OCI-LY7 (cell line): ENCODE measurements around the gene C10orf53. TPM values are rescaled to one million over a fixed set of nuclear protein-coding genes. Genes with fewer than 3 reads are reported as not detected.

ENCODE experiments used
- BruUV-seq: library from RNA; stranded (reverse); fragments of 400-500 nt; replicated peaks from 2 replicates; lab custom pipeline; 2021; lab: Mats Ljungman, UMichigan
- CTCF ChIA-PET: fragments of 300-600 bp; sonication (Branson Sonifier 250); formaldehyde crosslinking; loops from one replicate; lab custom pipeline; 2022; ENCODE audit warnings: antibody characterized with exemption; ENCODE audit not compliant: unreplicated experiment; lab: Charles Lee
- POLR2A ChIA-PET: fragments of 300-600 bp; sonication (Branson Sonifier 250); formaldehyde crosslinking; loops from one replicate; lab custom pipeline; 2022; ENCODE audit warnings: antibody characterized with exemption; lab: Charles Lee
- DNase-seq: peaks from one replicate; pipeline ENCODE4 v3.0.0-alpha.2; 2015; ENCODE audit warnings: low spot score
- H2AFZ ChIP-seq: fragments of 200-600 bp; sonication (generic), shearing (Covaris generic); 2 replicates; pipeline ENCODE4 v1.6.1; 2014; ENCODE audit warnings: mild to moderate bottlenecking, antibody characterized with exemption, low read length, moderate library complexity
- H3K27ac ChIP-seq: fragments of 200-600 bp; sonication (generic); 2 replicates; pipeline ENCODE4 v1.5.1; 2014; ENCODE audit warnings: mixed run types, low read depth, mild to moderate bottlenecking, moderate library complexity, low read length, inconsistent platforms; ENCODE audit not compliant: poor library complexity, severe bottlenecking
- H3K36me3 ChIP-seq: fragments of 200-600 bp; sonication (generic); 2 replicates; pipeline ENCODE4 v1.6.1; 2014; ENCODE audit warnings: mild to moderate bottlenecking, antibody characterized with exemption, low read length, moderate library complexity, mixed read lengths; ENCODE audit not compliant: insufficient read depth
- H3K4me1 ChIP-seq: fragments of 200-600 bp; sonication (generic); 2 replicates; pipeline ENCODE4 v1.5.1; 2014; ENCODE audit warnings: mild to moderate bottlenecking, low read length; ENCODE audit not compliant: insufficient read depth, poor library complexity, severe bottlenecking
- H3K4me2 ChIP-seq: fragments of 200-600 bp; sonication (generic); 2 replicates; pipeline ENCODE4 v1.6.1; 2014; ENCODE audit warnings: mild to moderate bottlenecking, low read length
- H3K4me3 ChIP-seq: fragments of 200-600 bp; sonication (generic); 2 replicates; pipeline ENCODE4 v1.5.1; 2014; ENCODE audit warnings: mild to moderate bottlenecking, low read depth, low read length; ENCODE audit not compliant: poor library complexity, severe bottlenecking
- H3K79me2 ChIP-seq: fragments of 200-600 bp; sonication (generic); 2 replicates; pipeline ENCODE4 v1.6.1; 2016; ENCODE audit warnings: low read depth, mild to moderate bottlenecking, low read length, moderate library complexity, mixed read lengths; ENCODE audit not compliant: insufficient read depth
- H3K9me2 ChIP-seq: fragments of 200-600 bp; sonication (generic); 2 replicates; pipeline ENCODE4 v1.6.1; 2016; ENCODE audit warnings: mild to moderate bottlenecking, low read length, mixed read lengths; ENCODE audit not compliant: insufficient read depth
- H3K9me3 ChIP-seq: fragments of 200-600 bp; sonication (generic); 2 replicates; pipeline ENCODE4 v1.6.1; 2014; ENCODE audit warnings: mild to moderate bottlenecking, mixed run types, low read length, mixed read lengths
- H4K20me1 ChIP-seq: fragments of 200-600 bp; sonication (generic); 2 replicates; pipeline ENCODE4 v1.6.1; 2014; ENCODE audit warnings: mild to moderate bottlenecking, antibody characterized with exemption, low read length, moderate library complexity, mixed read lengths; ENCODE audit not compliant: insufficient read depth
- EZH2phosphoT487 ChIP-seq: fragments of 200-600 bp; sonication (generic); IDR thresholded peaks from 2 replicates; pipeline ENCODE4 v1.6.1; 2018; ENCODE audit warnings: low read depth, borderline replicate concordance, mild to moderate bottlenecking, mixed run types, antibody characterized with exemption, low read length, moderate library complexity, mixed read lengths
- intact Hi-C: fragments of 100-400 bp; cut with micrococcal nuclease; formaldehyde crosslinking; loops from one replicate; pipeline ENCODE4 v1.10.0; 2022; ENCODE audit not compliant: unreplicated experiment
- total RNA-seq, 2 experiments: library from RNA; depleted of rRNA in 1 of 2; stranded (reverse); fragments of >200 nt in 1 of 2; shearing (Covaris generic) in 1 of 2; gene quantifications; 2 replicates each; pipeline ENCODE4 v1.2.3, GENCODE V29; 2014 to 2022
- TF ChIP-seq, protein P1 (sequence below): fragments of 200-600 bp; sonication (generic); conservative IDR thresholded peaks from 2 replicates; pipeline ENCODE4 v1.5.1; 2014; ENCODE audit warnings: mild to moderate bottlenecking, antibody characterized with exemption, low read length, moderate library complexity, mixed read lengths

The C10orf53 gene
- total RNA-seq, 2 experiments from 2014 or later = not detected

DNA sequence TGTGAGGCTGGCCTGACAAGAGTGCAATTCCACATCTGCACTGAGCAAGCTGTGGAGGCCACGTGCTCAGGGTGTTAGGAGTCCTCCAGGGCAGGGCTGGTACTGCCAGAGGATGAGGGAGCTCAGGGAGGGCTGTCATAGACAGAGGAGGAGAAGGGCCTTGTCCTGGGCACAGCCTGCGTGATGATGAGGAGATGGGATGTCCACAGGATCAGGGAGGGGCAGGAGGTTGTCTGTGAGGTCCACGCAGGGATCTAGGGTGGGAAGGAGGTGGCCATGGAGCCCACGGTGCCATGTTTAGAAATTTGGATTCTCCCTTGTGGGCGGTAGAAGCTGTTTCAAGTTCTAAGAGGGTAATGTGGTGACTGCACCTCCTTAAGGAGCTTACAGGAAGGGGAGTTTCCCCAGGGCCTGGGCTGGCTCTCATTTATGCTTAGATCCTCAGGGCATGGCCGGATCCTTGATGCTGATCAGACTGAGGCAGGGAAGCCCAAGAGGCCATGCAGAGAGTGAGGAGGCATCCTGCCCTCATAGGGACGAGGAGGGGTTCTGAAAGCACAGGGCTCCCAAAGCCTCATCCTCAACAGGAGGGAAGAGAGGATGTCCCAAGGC, 35.3 kb upstream of the C10orf53 start:
- no peak overlapping the region for H3K4me2 ChIP-seq
- intact Hi-C loops = no loop called here
- H2AFZ ChIP-seq = no peak overlapping the region
- H4K20me1 ChIP-seq = no peaks in the 10 kb centered on the region
- no peak overlapping the region for H3K4me3 ChIP-seq
- H3K4me1 ChIP-seq = no peaks in the 10 kb centered on the region
- H3K27ac ChIP-seq = no peak overlapping the region
- H3K79me2 ChIP-seq = no peaks in the 10 kb centered on the region
- CTCF ChIA-PET = no interaction called here
- DNase-seq = no peak
- H3K9me3 ChIP-seq = no peaks in the 10 kb centered on the region
- POLR2A ChIA-PET = no interaction called here
- no TSS peak for BruUV-seq
- no peaks in the 10 kb centered on the region for H3K36me3 ChIP-seq
- no peaks in the 10 kb centered on the region for H3K9me2 ChIP-seq
- TF ChIP-seq, protein P1, sequence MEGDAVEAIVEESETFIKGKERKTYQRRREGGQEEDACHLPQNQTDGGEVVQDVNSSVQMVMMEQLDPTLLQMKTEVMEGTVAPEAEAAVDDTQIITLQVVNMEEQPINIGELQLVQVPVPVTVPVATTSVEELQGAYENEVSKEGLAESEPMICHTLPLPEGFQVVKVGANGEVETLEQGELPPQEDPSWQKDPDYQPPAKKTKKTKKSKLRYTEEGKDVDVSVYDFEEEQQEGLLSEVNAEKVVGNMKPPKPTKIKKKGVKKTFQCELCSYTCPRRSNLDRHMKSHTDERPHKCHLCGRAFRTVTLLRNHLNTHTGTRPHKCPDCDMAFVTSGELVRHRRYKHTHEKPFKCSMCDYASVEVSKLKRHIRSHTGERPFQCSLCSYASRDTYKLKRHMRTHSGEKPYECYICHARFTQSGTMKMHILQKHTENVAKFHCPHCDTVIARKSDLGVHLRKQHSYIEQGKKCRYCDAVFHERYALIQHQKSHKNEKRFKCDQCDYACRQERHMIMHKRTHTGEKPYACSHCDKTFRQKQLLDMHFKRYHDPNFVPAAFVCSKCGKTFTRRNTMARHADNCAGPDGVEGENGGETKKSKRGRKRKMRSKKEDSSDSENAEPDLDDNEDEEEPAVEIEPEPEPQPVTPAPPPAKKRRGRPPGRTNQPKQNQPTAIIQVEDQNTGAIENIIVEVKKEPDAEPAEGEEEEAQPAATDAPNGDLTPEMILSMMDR = no peak
- no peak for TF ChIP-seq EZH2phosphoT487

DNA sequence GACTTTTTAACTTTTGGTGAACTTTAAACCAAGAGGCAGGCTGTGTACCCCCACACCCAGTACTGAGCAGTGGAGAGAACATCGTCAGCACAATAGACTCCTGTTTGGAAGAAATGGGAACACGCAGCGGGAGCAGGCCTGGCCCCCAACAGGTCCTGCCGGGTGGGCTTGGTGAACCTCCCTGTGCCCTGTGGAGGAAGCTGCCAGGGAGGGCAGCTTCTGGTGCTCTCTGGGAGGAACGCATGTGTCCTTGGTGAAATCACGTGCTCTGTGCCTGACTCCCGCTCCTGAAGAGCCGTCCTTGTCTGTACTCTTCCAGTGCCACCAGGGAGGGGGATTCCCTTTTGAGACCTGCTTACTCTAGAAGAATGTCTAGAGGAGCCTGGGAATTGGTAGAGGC, 34.0 kb upstream of the C10orf53 start:
- ChIA-PET POLR2A (no interaction called here), CTCF (no interaction called here)
- Histone ChIP-seq H3K4me3 (no peak overlapping the region), H4K20me1 (no peaks in the 10 kb centered on the region), H2AFZ (no peak overlapping the region), H3K4me2 (no peak overlapping the region), H3K36me3 (no peaks in the 10 kb centered on the region), H3K27ac (no peak overlapping the region), H3K9me2 (no peaks in the 10 kb centered on the region), H3K79me2 (no peaks in the 10 kb centered on the region), H3K9me3 (no peaks in the 10 kb centered on the region), H3K4me1 (no peaks in the 10 kb centered on the region)
- intact Hi-C loops = no loop called here
- no TSS peak for BruUV-seq
- TF ChIP-seq, protein P1 = no peak
- TF ChIP-seq EZH2phosphoT487 = no peak
- DNase-seq = no peak
